HepG2 (cell line): ENCODE results near the gene ARHGAP29. TPM values are rescaled to one million over a fixed set of nuclear protein-coding genes. Genes with fewer than 3 reads are reported as not detected.
A peak's percentile ranks its signal among the peaks of the same experiment; 100 is the strongest.

Source experiments
- ATF7 ChIP-seq, 2 experiments: fragments of 450-650 bp in 1 of 2; sonication (generic) in 1 of 2; formaldehyde crosslinking in 1 of 2; IDR thresholded peaks; 2 replicates each; pipeline versions ENCODE4 v1.4.0 to v1.6.1; 2016 to 2020; ENCODE audit warnings: antibody characterized with exemption in 1 of 2, mild to moderate bottlenecking in 1 of 2, missing genetic modification reagents in 1 of 2
- CCDC6 ChIP-seq: sonication (generic); formaldehyde crosslinking; IDR thresholded peaks from 2 replicates; pipeline ENCODE4 v1.8.1; 2022; ENCODE audit warnings: mild to moderate bottlenecking, missing genetic modification reagents, moderate library complexity
- DNMT3B ChIP-seq: conservative IDR thresholded peaks from 2 replicates; pipeline ENCODE4 v1.6.1; 2016; ENCODE audit warnings: missing biosample characterization, control low read depth
- FOSL2 ChIP-seq: sonication (generic); formaldehyde crosslinking; IDR thresholded peaks from 2 replicates; pipeline ENCODE4 v1.4.0; 2020; ENCODE audit warnings: missing genetic modification reagents
- GABPB1 ChIP-seq: IDR thresholded peaks from 2 replicates; pipeline ENCODE4 v1.6.1; 2016; ENCODE audit warnings: mild to moderate bottlenecking, missing genetic modification reagents, moderate library complexity, missing compliant biosample characterization
- HDAC1 ChIP-seq: sonication (generic); formaldehyde crosslinking; IDR thresholded peaks from 2 replicates; pipeline ENCODE4 v1.5.1; 2020; ENCODE audit warnings: mild to moderate bottlenecking, missing genetic modification reagents
- KDM4B ChIP-seq: sonication (generic); formaldehyde crosslinking; IDR thresholded peaks from 2 replicates; pipeline ENCODE4 v1.4.0; 2020; ENCODE audit warnings: missing genetic modification reagents
- KMT2A ChIP-seq: sonication (generic); formaldehyde crosslinking; IDR thresholded peaks from 2 replicates; pipeline ENCODE4 v1.4.0; 2020; ENCODE audit warnings: missing genetic modification reagents
- MYNN ChIP-seq: sonication (generic); formaldehyde crosslinking; IDR thresholded peaks from 2 replicates; pipeline ENCODE4 v1.4.0; 2020; ENCODE audit warnings: mild to moderate bottlenecking, low read depth, missing genetic modification reagents
- NCOA2 ChIP-seq: sonication (generic); formaldehyde crosslinking; IDR thresholded peaks from 2 replicates; pipeline ENCODE4 v1.8.0; 2022; ENCODE audit warnings: inconsistent platforms
- NFKBIZ ChIP-seq: IDR thresholded peaks from 2 replicates; pipeline ENCODE4 v1.6.1; 2018; ENCODE audit warnings: missing genetic modification reagents, missing compliant biosample characterization
- SAFB2 ChIP-seq: sonication (generic); formaldehyde crosslinking; IDR thresholded peaks from 2 replicates; pipeline ENCODE4 v1.5.1; 2020; ENCODE audit warnings: missing genetic modification reagents, low read depth, mild to moderate bottlenecking, borderline replicate concordance
- ZFP36L2 ChIP-seq: sonication (generic); formaldehyde crosslinking; IDR thresholded peaks from 2 replicates; pipeline ENCODE4 v1.4.0; 2020; ENCODE audit warnings: missing genetic modification reagents
- ZMYM3 ChIP-seq: sonication (generic); formaldehyde crosslinking; IDR thresholded peaks from 2 replicates; pipeline ENCODE4 v1.5.1; 2020; ENCODE audit warnings: mild to moderate bottlenecking, missing genetic modification reagents
- ZNF124 ChIP-seq: sonication (generic); formaldehyde crosslinking; IDR thresholded peaks from 2 replicates; pipeline ENCODE4 v1.4.0; 2020; ENCODE audit warnings: missing genetic modification reagents
- polyA plus RNA-seq, 8 experiments: library from polyadenylated mRNA; depleted of rRNA in 3 of 8; stranded (reverse) in 7 of 8; unstranded in 1 of 8; fragments of >200 nt; fragmentation: Illumina TruSeq in 4 of 8; extraction: Trizol in 4 of 8; gene quantifications; 2 replicates each; pipeline versions ENCODE4 v1.2.1 to v1.2.3, GENCODE V29; 2011 to 2016; ENCODE audit warnings: low read depth in 4 of 8, missing spikeins in 1 of 8, mixed read lengths in 1 of 8; ENCODE audit not compliant: insufficient read depth in 1 of 8
- total RNA-seq, 5 experiments: library from RNA; depleted of rRNA; stranded (reverse); fragments of >200 nt; fragmentation: Illumina TruSeq; extraction: Trizol; gene quantifications; 2 replicates each; pipeline ENCODE4 v1.2.3, GENCODE V29; 2016; ENCODE audit warnings: low read depth in 1 of 5
- TF ChIP-seq, protein P1 (sequence below): sonication (generic); formaldehyde crosslinking; IDR thresholded peaks from 2 replicates; pipeline ENCODE4 v1.4.0; 2020; ENCODE audit warnings: missing genetic modification reagents
- TF ChIP-seq, protein P2 (sequence below): sonication (generic); formaldehyde crosslinking; IDR thresholded peaks from 2 replicates; pipeline ENCODE4 v1.4.0; 2020; ENCODE audit warnings: mild to moderate bottlenecking, missing genetic modification reagents
- TF ChIP-seq, protein P3 (sequence below): sonication (generic); formaldehyde crosslinking; IDR thresholded peaks from 2 replicates; pipeline ENCODE4 v1.5.0; 2020; ENCODE audit warnings: missing genetic modification reagents
- TF ChIP-seq, protein P4 (sequence below): sonication (generic); formaldehyde crosslinking; conservative IDR thresholded peaks from 2 replicates; pipeline ENCODE4 v1.8.0; 2022; ENCODE audit warnings: missing genetic modification reagents
- TF ChIP-seq, protein P5 (sequence below): sonication (generic); formaldehyde crosslinking; IDR thresholded peaks from 2 replicates; pipeline ENCODE4 v1.4.0; 2020; ENCODE audit warnings: mild to moderate bottlenecking, missing genetic modification reagents

The ARHGAP29 gene
- total and polyA plus RNA-seq, 2 of the 13 experiments (the other 11 are each of a cell fraction or from before 2014, with no cell fraction given): 12.8 to 18.3 TPM

DNA sequence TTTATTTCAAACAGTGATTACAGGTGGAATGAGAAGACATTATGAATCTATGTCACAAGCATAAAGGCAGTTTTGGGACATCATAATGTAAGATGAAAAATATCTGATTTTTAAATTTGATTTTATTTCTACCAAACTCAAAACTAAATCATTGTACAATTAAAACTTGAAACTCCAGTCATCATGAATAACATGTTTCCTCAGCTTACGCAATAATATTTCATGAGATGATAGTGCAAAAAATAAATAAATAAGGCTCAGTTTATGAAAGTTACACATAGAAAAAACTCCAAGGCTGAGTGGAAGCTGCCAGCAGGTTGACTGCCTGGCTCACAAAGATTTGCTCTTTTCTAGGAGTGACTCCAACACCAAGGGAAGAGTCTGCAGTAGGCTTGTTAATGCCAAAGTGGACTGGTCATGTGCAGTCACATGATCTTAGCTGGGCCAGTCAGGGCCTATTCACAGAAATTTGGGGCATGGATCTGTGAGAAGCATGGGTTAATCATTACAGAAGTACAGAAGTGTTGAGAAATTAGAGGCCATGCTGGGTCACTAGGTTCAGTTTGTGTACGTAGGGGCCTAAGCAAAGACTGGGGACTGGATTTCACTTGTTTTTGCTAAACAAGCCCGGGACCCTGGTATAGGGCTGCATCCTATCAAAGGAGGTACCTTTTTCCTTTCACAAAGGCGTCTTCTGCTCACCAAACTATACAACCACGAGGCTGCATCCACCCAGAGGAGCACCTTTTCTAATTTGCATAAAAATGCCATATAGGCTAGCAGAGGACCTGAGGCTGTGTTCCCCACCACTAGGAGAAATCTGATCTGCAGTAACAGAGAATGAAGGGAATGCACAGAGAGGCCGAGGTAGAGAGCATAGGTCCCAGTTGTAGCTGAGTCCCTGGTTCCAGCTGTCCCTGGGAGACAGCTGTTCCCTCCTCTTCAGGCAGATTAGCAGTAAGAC, 111.6 kb downstream of the ARHGAP29 start (continued):
- TF ChIP-seq, protein P1, sequence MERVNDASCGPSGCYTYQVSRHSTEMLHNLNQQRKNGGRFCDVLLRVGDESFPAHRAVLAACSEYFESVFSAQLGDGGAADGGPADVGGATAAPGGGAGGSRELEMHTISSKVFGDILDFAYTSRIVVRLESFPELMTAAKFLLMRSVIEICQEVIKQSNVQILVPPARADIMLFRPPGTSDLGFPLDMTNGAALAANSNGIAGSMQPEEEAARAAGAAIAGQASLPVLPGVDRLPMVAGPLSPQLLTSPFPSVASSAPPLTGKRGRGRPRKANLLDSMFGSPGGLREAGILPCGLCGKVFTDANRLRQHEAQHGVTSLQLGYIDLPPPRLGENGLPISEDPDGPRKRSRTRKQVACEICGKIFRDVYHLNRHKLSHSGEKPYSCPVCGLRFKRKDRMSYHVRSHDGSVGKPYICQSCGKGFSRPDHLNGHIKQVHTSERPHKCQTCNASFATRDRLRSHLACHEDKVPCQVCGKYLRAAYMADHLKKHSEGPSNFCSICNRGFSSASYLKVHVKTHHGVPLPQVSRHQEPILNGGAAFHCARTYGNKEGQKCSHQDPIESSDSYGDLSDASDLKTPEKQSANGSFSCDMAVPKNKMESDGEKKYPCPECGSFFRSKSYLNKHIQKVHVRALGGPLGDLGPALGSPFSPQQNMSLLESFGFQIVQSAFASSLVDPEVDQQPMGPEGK (CRISPR knock-in tag): peak; percentile 70
- TF ChIP-seq GABPB1 (CRISPR knock-in tag): peak; percentile 35; the same call in 1 of the 2 replicates
- TF ChIP-seq CCDC6 (CRISPR knock-in tag): 0 out of 2 replicates have a peak, but pooled peaks have one; percentile 74
- no peak for TF ChIP-seq KDM4B (CRISPR knock-in tag)
- no peak for TF ChIP-seq ATF7 (IDR thresholded peaks at IDR 0.05)
- TF ChIP-seq ATF7 (CRISPR knock-in tag; IDR thresholded peaks at IDR 0.05): no peak
- no peak for TF ChIP-seq ZNF124
- peak; percentile 88 for TF ChIP-seq NCOA2 (CRISPR knock-in tag)
- TF ChIP-seq MYNN (CRISPR knock-in tag): no peak
- peak; percentile 57; the same call in 1 of the 2 replicates for TF ChIP-seq HDAC1
- TF ChIP-seq, protein P2, sequence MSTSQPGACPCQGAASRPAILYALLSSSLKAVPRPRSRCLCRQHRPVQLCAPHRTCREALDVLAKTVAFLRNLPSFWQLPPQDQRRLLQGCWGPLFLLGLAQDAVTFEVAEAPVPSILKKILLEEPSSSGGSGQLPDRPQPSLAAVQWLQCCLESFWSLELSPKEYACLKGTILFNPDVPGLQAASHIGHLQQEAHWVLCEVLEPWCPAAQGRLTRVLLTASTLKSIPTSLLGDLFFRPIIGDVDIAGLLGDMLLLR (CRISPR knock-in tag): no peak
- no peak for TF ChIP-seq SAFB2 (CRISPR knock-in tag)
- TF ChIP-seq, protein P3, sequence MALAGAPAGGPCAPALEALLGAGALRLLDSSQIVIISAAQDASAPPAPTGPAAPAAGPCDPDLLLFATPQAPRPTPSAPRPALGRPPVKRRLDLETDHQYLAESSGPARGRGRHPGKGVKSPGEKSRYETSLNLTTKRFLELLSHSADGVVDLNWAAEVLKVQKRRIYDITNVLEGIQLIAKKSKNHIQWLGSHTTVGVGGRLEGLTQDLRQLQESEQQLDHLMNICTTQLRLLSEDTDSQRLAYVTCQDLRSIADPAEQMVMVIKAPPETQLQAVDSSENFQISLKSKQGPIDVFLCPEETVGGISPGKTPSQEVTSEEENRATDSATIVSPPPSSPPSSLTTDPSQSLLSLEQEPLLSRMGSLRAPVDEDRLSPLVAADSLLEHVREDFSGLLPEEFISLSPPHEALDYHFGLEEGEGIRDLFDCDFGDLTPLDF: 0 out of 2 replicates have a peak, but pooled peaks have one; percentile 49
- peak; percentile 67 for TF ChIP-seq NFKBIZ
- TF ChIP-seq FOSL2: peak; percentile 72
- TF ChIP-seq ZMYM3 (CRISPR knock-in tag): no peak
- TF ChIP-seq, protein P4, sequence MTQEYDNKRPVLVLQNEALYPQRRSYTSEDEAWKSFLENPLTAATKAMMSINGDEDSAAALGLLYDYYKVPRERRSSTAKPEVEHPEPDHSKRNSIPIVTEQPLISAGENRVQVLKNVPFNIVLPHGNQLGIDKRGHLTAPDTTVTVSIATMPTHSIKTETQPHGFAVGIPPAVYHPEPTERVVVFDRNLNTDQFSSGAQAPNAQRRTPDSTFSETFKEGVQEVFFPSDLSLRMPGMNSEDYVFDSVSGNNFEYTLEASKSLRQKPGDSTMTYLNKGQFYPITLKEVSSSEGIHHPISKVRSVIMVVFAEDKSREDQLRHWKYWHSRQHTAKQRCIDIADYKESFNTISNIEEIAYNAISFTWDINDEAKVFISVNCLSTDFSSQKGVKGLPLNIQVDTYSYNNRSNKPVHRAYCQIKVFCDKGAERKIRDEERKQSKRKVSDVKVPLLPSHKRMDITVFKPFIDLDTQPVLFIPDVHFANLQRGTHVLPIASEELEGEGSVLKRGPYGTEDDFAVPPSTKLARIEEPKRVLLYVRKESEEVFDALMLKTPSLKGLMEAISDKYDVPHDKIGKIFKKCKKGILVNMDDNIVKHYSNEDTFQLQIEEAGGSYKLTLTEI (CRISPR knock-in tag): no peak
- TF ChIP-seq ZFP36L2 (CRISPR knock-in tag): no peak
- TF ChIP-seq DNMT3B: no peak
- peak; percentile 48; the same call in 1 of the 2 replicates for TF ChIP-seq KMT2A (CRISPR knock-in tag)
- TF ChIP-seq, protein P5, sequence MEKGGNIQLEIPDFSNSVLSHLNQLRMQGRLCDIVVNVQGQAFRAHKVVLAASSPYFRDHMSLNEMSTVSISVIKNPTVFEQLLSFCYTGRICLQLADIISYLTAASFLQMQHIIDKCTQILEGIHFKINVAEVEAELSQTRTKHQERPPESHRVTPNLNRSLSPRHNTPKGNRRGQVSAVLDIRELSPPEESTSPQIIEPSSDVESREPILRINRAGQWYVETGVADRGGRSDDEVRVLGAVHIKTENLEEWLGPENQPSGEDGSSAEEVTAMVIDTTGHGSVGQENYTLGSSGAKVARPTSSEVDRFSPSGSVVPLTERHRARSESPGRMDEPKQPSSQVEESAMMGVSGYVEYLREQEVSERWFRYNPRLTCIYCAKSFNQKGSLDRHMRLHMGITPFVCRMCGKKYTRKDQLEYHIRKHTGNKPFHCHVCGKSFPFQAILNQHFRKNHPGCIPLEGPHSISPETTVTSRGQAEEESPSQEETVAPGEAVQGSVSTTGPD (CRISPR knock-in tag): no peak
